CD4-positive, alpha-beta T cell treated with Interleukin-15 for 1 hour (primary cell): ENCODE results near the gene OR4C3.
"Not testable (repeated sequence)": the region's sequence is repeated elsewhere in the genome, so short reads cannot be mapped to it uniquely, and the experiment has no call there.

Experiments used
- DNase-seq: peaks from one replicate; pipeline ENCODE4 v3.0.0-alpha.2; 2020

The OR4C3 gene

DNA sequence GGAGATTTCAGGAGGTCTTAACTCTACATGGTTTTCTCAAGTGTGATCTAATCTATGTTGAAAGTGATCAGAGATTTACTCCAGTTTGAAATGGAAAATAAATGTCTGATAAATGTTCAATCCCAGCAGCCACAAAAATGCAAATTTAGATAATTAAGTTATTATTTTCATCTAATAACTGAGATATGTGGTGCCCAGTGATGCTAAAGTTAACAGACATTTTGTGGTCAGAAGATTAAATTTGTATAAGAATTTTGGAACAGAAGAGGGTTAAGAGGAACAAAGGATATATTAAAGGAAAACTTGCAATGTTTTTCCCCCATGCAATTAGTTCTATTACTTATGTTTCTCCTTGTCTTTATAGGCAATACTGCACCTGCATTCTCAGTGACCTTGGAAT is at the start of gene OR4C3:
OR4C3 (plus strand) TSS at position 301 of the 400 bp plus-strand sequence. CDS start 102 bp downstream, outside the sequence.
- not testable (repeated sequence) for DNase-seq

DNA sequence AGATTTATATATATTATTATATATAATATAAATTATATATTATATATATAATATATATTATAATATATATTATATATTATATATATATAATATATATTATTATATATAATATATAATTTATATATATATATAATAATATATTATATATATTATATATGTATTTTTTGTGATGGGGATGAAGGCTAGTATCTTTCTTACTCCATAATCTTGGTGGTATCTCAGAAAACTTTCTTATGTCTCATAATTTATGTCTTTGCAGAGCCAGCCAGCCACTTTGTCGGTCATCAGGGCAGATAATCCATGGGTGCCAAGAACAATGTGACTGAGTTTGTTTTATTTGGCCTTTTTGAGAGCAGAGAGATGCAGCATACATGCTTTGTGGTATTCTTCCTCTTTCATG is 18.8 kb upstream of the OR4C3 start, which contains the start of gene OR4S1:
OR4S1 (plus strand) TSS at position 301 of the 400 bp plus-strand sequence; CDS start at position 301, 0 bp downstream.
- DNase-seq = no peak

DNA sequence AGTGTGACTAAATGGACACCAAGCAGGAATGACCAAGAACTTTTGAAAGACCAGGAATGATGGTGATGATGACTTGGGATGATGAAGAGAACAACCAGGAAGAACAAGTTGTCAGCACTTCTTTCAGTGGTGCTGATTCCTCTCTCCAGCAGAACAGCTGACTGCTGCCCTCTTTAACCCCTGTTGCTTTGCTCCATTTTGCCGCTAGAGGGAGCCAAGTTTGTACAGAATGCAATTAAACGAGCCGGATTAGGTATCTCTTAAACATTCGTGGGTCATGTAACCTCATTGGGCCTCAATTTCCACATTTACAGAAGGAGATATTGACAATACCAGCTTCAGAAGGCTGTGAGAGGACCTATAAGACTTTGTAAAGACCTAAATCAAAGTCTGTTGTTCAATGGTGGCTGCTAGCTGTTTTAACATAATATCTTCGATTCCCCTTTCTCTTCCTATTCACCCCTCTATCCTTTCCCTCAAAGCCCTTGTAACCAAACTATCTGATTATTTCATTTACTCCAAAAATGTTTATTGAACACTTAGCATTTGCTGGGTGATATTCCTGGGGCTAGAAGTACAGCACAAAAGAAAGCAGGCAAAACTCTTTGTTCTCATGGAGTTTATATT is 16.8 kb upstream of the OR4C3 start:
- DNase-seq = no peak

DNA sequence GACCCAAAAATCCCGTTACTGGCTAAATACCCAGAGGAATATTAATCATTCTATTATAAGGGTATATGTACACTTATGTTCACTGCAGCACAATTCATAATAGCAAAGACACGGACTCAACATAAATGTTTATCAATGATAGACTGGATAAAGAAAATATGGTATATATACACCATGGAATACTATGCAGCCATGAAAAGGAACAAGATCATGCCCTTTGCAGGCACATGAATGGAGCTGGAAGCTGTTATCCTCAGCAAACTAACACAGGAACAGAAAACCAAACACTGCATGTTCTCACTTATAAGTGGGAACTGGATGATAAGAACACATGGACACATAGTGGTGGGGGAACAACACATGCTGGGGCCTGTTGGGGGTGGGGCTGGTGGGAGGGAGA is 11.1 kb upstream of the OR4C3 start:
- not testable (repeated sequence) for DNase-seq

DNA sequence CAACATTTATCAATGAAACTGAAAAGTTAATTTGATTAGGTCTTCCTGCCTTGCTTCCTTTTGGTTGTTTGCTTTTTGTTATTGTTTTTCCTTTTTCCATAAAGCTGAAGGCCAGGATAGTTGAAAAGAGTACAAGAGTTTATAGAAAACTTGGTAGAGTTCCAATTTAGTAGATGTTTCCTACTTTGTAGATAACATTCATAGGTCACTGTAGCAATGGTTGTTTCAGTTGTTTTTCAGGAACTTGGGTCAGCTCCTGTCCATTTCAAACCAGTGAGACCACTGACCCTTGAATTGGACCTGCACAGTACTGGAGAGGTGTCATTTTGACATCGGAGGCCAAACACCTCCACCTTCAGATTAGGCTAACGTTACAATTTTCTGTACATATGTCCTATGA is 4.9 kb upstream of the OR4C3 start:
- DNase-seq = not testable (repeated sequence)

DNA sequence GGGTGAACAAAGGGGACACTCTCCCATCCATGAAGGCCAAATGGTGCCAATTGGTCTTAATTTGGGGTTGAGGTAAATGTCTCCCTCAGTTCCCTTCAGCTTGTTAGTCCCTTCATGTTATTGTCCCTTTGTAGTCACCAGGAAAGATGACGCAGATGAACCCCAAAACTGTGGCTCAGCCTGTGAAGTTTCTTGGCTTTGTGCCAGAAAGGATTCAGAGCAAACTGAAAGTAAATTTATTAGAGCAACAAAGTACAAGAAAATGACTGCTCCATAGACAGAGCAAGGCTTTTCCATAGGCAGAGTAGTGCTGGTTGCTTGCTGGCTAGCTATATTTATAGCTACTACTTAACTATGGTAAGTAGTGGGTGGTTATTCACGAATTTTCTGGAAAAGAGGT is 16.7 kb downstream of the OR4C3 start:
- no peak for DNase-seq

DNA sequence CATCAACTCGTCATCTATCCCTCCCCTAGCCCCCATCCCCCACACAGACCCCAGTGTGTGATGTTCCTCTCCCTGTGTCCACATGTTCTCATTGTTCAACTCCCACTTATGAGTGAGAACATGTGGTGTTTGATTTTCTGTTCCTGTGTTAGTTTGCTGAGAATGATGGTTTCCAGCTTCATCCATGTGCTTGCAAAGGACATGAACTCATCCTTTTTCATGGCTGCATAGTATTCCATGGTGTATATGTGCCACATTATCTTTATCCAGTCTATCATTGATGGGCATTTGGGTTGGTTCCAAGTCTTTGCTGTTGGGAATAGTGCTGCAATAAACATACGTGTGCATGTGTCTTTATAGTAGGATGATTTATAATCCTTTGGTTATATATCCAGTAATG is 17.8 kb downstream of the OR4C3 start:
- not testable (repeated sequence) for DNase-seq

DNA sequence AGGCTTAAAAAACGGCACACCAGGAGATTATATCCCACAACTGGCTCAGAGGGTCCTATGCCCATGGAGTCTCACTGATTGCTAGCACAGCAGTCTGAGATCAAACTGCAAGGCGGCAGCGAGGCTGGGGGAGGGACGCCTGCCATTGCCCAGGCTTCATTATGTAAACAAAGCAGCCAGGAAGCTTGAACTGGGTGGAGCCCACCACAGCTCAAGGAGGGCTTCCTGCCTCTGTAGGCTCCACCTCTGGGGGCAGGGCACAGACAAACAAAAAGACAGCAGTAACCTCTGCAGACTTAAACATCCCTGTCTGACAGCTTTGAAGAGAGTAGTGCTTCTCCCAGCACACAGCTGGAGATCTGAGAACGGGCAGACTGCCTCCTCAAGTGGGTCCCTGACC is 21.6 kb downstream of the OR4C3 start:
- not testable (repeated sequence) for DNase-seq

DNA sequence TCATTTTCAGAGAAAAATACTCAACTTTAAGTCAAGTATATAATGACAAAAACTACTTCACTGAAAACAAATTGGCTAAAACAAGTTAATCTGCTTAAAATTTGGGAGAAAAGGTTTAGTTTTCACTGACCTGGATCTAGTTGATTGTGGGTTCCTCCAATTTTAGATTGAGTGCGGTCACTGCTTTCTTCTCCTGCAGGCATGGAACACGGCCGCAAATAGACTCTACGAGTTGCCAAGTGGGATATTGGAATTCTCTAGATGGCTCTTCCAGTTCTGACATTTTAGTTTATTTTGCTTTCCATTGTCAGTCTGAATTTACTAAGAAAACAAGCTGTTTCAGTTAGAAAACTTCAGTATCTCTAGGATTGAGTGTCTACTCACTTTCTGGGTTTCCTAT is 29.3 kb downstream of the OR4C3 start:
- no peak for DNase-seq

DNA sequence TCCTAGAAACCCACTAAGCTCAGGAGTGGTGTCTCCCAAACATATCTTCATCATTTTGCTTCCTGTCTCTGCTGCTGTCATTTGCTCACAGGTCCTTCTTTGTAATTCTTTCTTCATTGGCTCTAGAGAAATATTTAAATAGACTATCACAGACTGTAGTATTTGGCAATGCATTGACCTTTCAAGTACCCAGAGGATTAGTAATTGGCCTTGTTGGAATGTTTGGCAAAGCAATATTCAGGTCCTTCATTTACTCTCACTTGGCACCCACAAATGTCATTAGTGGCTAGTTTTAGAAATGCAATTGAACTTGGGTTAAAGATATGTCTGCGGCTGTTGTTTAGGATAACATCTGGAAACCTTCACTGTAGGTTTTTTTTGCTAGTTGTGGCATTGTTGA is 30.0 kb downstream of the OR4C3 start:
- no peak for DNase-seq

DNA sequence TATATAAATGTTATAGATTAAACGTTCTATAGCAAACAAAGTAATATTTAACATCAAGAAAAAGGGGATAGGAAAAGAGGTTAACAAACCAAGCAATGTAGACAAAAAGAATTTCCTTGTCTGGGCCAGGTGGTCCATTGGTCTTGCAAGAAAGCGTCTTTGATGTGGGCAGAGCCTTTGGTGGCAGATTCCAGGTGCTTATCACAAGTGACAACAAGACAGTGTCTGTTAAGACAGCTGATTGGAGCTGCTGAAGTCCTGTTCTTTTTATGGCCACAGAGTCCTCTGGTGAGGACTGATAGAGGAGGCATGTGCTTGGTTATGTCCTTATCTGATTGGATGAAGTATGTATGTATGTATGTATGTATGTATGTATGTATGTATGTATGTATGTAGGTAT is 36.6 kb downstream of the OR4C3 start:
- not testable (repeated sequence) for DNase-seq

DNA sequence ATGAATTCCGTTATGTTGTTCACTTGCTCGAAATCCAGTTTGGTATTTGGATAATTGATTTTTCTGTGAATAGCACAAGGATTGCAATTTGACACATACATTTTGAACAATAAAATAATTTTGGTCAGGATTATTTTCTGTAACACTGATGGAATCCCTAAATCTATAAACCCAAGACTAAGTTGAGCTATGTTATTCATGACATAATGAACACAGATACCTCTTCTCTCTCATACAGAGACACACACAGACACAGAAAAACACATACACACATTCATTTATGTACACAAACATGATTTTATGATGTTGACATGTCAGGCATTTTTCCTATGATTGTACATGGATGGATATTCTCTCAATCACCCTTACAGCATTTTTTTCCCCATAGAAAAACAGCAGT is 41.6 kb downstream of the OR4C3 start, which contains the start of gene OR4C5:
OR4C5 (minus strand) TSS at position 101 of the 400 bp plus-strand sequence; CDS start at position 101, 0 bp downstream.
- no peak for DNase-seq
